OCI-LY7 (cell line): ENCODE data around the gene CRB1. TPM values are rescaled to one million over a fixed set of nuclear protein-coding genes. Genes with fewer than 3 reads are reported as not detected.

Experiments
- BruUV-seq: library from RNA; stranded (reverse); fragments of 400-500 nt; replicated peaks from 2 replicates; lab custom pipeline; 2021; lab: Mats Ljungman, UMichigan
- CTCF ChIA-PET: fragments of 300-600 bp; sonication (Branson Sonifier 250); formaldehyde crosslinking; loops from one replicate; lab custom pipeline; 2022; ENCODE audit warnings: antibody characterized with exemption; ENCODE audit not compliant: unreplicated experiment; lab: Charles Lee
- POLR2A ChIA-PET: fragments of 300-600 bp; sonication (Branson Sonifier 250); formaldehyde crosslinking; loops from one replicate; lab custom pipeline; 2022; ENCODE audit warnings: antibody characterized with exemption; lab: Charles Lee
- DNase-seq: peaks from one replicate; pipeline ENCODE4 v3.0.0-alpha.2; 2015; ENCODE audit warnings: low spot score
- H2AFZ ChIP-seq: fragments of 200-600 bp; sonication (generic), shearing (Covaris generic); 2 replicates; pipeline ENCODE4 v1.6.1; 2014; ENCODE audit warnings: mild to moderate bottlenecking, antibody characterized with exemption, low read length, moderate library complexity
- H3K27ac ChIP-seq: fragments of 200-600 bp; sonication (generic); 2 replicates; pipeline ENCODE4 v1.5.1; 2014; ENCODE audit warnings: mixed run types, low read depth, mild to moderate bottlenecking, moderate library complexity, low read length, inconsistent platforms; ENCODE audit not compliant: poor library complexity, severe bottlenecking
- H3K36me3 ChIP-seq: fragments of 200-600 bp; sonication (generic); 2 replicates; pipeline ENCODE4 v1.6.1; 2014; ENCODE audit warnings: mild to moderate bottlenecking, antibody characterized with exemption, low read length, moderate library complexity, mixed read lengths; ENCODE audit not compliant: insufficient read depth
- H3K4me1 ChIP-seq: fragments of 200-600 bp; sonication (generic); 2 replicates; pipeline ENCODE4 v1.5.1; 2014; ENCODE audit warnings: mild to moderate bottlenecking, low read length; ENCODE audit not compliant: insufficient read depth, poor library complexity, severe bottlenecking
- H3K4me2 ChIP-seq: fragments of 200-600 bp; sonication (generic); 2 replicates; pipeline ENCODE4 v1.6.1; 2014; ENCODE audit warnings: mild to moderate bottlenecking, low read length
- H3K4me3 ChIP-seq: fragments of 200-600 bp; sonication (generic); 2 replicates; pipeline ENCODE4 v1.5.1; 2014; ENCODE audit warnings: mild to moderate bottlenecking, low read depth, low read length; ENCODE audit not compliant: poor library complexity, severe bottlenecking
- H3K79me2 ChIP-seq: fragments of 200-600 bp; sonication (generic); 2 replicates; pipeline ENCODE4 v1.6.1; 2016; ENCODE audit warnings: low read depth, mild to moderate bottlenecking, low read length, moderate library complexity, mixed read lengths; ENCODE audit not compliant: insufficient read depth
- H3K9me2 ChIP-seq: fragments of 200-600 bp; sonication (generic); 2 replicates; pipeline ENCODE4 v1.6.1; 2016; ENCODE audit warnings: mild to moderate bottlenecking, low read length, mixed read lengths; ENCODE audit not compliant: insufficient read depth
- H3K9me3 ChIP-seq: fragments of 200-600 bp; sonication (generic); 2 replicates; pipeline ENCODE4 v1.6.1; 2014; ENCODE audit warnings: mild to moderate bottlenecking, mixed run types, low read length, mixed read lengths
- H4K20me1 ChIP-seq: fragments of 200-600 bp; sonication (generic); 2 replicates; pipeline ENCODE4 v1.6.1; 2014; ENCODE audit warnings: mild to moderate bottlenecking, antibody characterized with exemption, low read length, moderate library complexity, mixed read lengths; ENCODE audit not compliant: insufficient read depth
- EZH2phosphoT487 ChIP-seq: fragments of 200-600 bp; sonication (generic); IDR thresholded peaks from 2 replicates; pipeline ENCODE4 v1.6.1; 2018; ENCODE audit warnings: low read depth, borderline replicate concordance, mild to moderate bottlenecking, mixed run types, antibody characterized with exemption, low read length, moderate library complexity, mixed read lengths
- intact Hi-C: fragments of 100-400 bp; cut with micrococcal nuclease; formaldehyde crosslinking; loops from one replicate; pipeline ENCODE4 v1.10.0; 2022; ENCODE audit not compliant: unreplicated experiment
- total RNA-seq, 2 experiments: library from RNA; depleted of rRNA in 1 of 2; stranded (reverse); fragments of >200 nt in 1 of 2; shearing (Covaris generic) in 1 of 2; gene quantifications; 2 replicates each; pipeline ENCODE4 v1.2.3, GENCODE V29; 2014 to 2022
- TF ChIP-seq, protein P1 (sequence below): fragments of 200-600 bp; sonication (generic); conservative IDR thresholded peaks from 2 replicates; pipeline ENCODE4 v1.5.1; 2014; ENCODE audit warnings: mild to moderate bottlenecking, antibody characterized with exemption, low read length, moderate library complexity, mixed read lengths

CRB1 gene
- total RNA-seq, 2 experiments from 2014 or later: 0.25 TPM; not detected in 1

DNA sequence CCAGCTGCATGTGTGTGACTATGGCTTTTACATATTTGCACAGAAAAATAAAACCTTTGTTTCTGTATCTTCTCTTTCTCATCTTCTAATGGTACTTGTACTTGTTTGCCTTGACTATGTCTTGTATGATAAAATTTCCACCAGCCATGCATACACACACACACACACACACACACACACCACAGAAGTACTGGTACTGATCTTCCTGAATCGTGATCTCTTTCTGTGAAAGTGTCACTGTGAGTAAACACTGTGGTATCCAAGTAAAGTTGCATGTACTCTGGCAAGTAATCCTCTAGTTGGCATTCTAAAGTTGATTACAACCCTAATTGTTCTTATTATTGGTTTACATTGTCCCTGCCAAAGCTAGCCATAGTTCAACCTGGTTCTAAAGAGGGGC lies 176.7 kb downstream of the CRB1 start:
- intact Hi-C loops: no loop called here
- Histone ChIP-seq H3K9me3 (no peaks in the 10 kb centered on the region), H2AFZ (no peak overlapping the region), H3K4me2 (no peak overlapping the region), H3K27ac (no peak overlapping the region), H3K4me3 (no peak overlapping the region), H3K9me2 (no peaks in the 10 kb centered on the region), H3K36me3 (no peaks in the 10 kb centered on the region), H3K4me1 (no peaks in the 10 kb centered on the region), H4K20me1 (no peaks in the 10 kb centered on the region), H3K79me2 (no peaks in the 10 kb centered on the region)
- ChIA-PET CTCF (no interaction called here), POLR2A (interaction anchor here (0.6 to 1.0 kb wide), 2 partner anchors 9 to 25 kb away, joined by 3 read pairs; no protein-coding TSS in a partner anchor)
- no TSS peak for BruUV-seq
- TF ChIP-seq EZH2phosphoT487: no peak
- TF ChIP-seq, protein P1, sequence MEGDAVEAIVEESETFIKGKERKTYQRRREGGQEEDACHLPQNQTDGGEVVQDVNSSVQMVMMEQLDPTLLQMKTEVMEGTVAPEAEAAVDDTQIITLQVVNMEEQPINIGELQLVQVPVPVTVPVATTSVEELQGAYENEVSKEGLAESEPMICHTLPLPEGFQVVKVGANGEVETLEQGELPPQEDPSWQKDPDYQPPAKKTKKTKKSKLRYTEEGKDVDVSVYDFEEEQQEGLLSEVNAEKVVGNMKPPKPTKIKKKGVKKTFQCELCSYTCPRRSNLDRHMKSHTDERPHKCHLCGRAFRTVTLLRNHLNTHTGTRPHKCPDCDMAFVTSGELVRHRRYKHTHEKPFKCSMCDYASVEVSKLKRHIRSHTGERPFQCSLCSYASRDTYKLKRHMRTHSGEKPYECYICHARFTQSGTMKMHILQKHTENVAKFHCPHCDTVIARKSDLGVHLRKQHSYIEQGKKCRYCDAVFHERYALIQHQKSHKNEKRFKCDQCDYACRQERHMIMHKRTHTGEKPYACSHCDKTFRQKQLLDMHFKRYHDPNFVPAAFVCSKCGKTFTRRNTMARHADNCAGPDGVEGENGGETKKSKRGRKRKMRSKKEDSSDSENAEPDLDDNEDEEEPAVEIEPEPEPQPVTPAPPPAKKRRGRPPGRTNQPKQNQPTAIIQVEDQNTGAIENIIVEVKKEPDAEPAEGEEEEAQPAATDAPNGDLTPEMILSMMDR: no peak
- DNase-seq: no peak

- ChIA-PET POLR2A (interaction anchor here (0.7 kb wide), 1 partner anchor 26 kb away, joined by 3 read pairs; no protein-coding TSS in a partner anchor), CTCF (no interaction called here)
- TF ChIP-seq EZH2phosphoT487: no peak
- TF ChIP-seq, protein P1: no peak
- Histone ChIP-seq H3K4me1 (no peaks in the 10 kb centered on the region), H3K27ac (no peak overlapping the region), H3K4me2 (no peak overlapping the region), H3K9me3 (no peaks in the 10 kb centered on the region), H3K4me3 (no peak overlapping the region), H2AFZ (no peak overlapping the region), H3K9me2 (no peaks in the 10 kb centered on the region), H4K20me1 (no peaks in the 10 kb centered on the region), H3K79me2 (no peaks in the 10 kb centered on the region), H3K36me3 (no peaks in the 10 kb centered on the region)
- intact Hi-C loops: no loop called here
- no TSS peak for BruUV-seq
- no peak for DNase-seq
Observed at GRCh38 chr1:197448121-197448779, 180.2 kb downstream of the CRB1 start.

DNA sequence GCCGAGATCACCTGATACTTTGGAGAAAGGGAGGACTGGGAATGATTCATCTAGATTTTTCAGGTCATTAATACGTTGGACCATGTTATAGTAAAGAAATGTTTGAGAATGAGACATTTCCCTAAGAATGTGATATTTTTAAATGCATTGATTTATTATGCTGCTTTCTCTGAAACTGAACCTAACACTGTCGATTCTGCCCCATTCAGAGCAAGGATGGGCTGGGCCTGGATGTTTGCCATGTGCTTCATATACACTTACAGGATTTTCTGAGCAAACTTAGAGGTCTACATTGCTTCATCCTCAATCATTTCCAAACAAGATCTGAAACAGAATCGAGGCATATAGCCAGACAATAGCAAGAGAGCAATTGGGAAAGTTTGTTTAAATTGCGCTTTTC lies 183.3 kb downstream of the CRB1 start:
- H3K27ac ChIP-seq: no peak overlapping the region
- no peak overlapping the region for H3K4me3 ChIP-seq
- H3K4me1 ChIP-seq: no peaks in the 10 kb centered on the region
- intact Hi-C loops: no loop called here
- ChIA-PET CTCF (no interaction called here), POLR2A (interaction anchor here (0.6 kb wide), 1 partner anchor 8 kb away, joined by 3 read pairs; no protein-coding TSS in a partner anchor)
- no peak for TF ChIP-seq EZH2phosphoT487
- TF ChIP-seq, protein P1: no peak
- no peaks in the 10 kb centered on the region for H3K36me3 ChIP-seq
- H3K9me3 ChIP-seq: no peaks in the 10 kb centered on the region
- no peak overlapping the region for H3K4me2 ChIP-seq
- DNase-seq: no peak
- H3K79me2 ChIP-seq: no peaks in the 10 kb centered on the region
- H2AFZ ChIP-seq: no peak overlapping the region
- no peaks in the 10 kb centered on the region for H3K9me2 ChIP-seq
- no TSS peak for BruUV-seq
- no peaks in the 10 kb centered on the region for H4K20me1 ChIP-seq
